Astrocyte of the cerebellum (primary cell): Measurements from ENCODE around the gene ULK4.

Experiments
- DNase-seq: peaks from one replicate; pipeline ENCODE4 v3.0.0-alpha.2; 2011; ENCODE audit warnings: low read depth
- H3K4me3 ChIP-seq: 2 replicates; pipeline ENCODE4 v1.5.1; 2011; ENCODE audit warnings: mild to moderate bottlenecking, low read depth, low read length, moderate library complexity
- in situ Hi-C: cut with HindIII; loops from 2 replicates; pipeline ENCODE4 v1.10.0; 2017; ENCODE audit warnings: low sequenced_read_pairs
- TF ChIP-seq, protein P1 (sequence below): IDR thresholded peaks from 2 replicates; pipeline ENCODE4 v1.5.1; 2012; ENCODE audit warnings: low read length, low read depth, moderate library complexity, mild to moderate bottlenecking; ENCODE audit errors: missing control alignments

ULK4 gene

DNA sequence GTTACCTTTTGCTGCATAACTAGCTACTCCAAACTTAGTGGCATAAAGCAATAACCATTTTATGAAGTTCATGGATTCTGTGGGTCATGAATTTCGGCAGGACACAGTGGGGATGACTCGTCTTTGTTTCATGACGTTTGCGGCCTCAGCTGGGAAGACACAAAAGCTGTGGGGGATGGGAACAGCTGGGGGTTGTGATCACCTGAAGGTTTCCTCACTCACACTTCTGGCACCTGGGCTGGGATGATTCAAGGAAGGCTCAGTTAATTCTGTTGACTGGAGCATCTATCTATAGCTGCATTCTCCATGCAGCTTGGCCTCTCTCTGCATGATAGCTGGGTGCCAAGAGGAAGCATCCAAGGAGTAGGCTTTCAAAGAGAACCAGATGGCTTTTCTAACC, 332.8 kb downstream of the ULK4 start:
- TF ChIP-seq, protein P1, sequence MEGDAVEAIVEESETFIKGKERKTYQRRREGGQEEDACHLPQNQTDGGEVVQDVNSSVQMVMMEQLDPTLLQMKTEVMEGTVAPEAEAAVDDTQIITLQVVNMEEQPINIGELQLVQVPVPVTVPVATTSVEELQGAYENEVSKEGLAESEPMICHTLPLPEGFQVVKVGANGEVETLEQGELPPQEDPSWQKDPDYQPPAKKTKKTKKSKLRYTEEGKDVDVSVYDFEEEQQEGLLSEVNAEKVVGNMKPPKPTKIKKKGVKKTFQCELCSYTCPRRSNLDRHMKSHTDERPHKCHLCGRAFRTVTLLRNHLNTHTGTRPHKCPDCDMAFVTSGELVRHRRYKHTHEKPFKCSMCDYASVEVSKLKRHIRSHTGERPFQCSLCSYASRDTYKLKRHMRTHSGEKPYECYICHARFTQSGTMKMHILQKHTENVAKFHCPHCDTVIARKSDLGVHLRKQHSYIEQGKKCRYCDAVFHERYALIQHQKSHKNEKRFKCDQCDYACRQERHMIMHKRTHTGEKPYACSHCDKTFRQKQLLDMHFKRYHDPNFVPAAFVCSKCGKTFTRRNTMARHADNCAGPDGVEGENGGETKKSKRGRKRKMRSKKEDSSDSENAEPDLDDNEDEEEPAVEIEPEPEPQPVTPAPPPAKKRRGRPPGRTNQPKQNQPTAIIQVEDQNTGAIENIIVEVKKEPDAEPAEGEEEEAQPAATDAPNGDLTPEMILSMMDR = no peak
- no peak for DNase-seq
- no peak overlapping the region for H3K4me3 ChIP-seq
- in situ Hi-C loops = no loop called here

DNA sequence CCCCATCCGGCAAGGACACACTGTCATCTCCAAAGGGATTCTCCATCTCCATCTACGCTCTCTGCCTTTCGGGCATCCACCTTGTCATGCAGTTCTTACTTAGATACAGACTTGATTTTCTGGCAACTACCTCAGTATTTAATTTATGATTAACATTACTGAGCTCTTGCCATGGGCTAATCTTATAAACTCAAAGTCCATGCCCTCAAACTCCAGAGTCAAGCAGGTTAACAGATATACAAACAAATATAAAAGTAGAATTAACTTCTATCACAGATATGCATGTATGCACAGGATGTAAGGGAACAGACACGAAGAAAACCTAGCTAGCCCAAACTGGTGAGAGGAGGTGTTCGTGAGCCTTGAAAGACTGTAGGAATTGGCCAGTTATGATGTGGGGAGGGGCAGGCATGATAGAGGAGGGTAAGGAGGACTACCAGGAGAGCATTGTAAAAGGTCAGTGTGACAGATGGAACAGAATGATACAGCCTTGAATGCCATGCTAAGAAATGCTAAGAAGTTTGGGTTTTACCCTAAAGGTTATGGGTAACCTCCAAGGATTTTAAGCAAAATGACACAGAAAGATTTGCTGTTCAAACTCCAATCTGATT, 334.3 kb downstream of the ULK4 start:
- H3K4me3 ChIP-seq = no peak overlapping the region
- in situ Hi-C loops = no loop called here
- no peak for DNase-seq
- TF ChIP-seq, protein P1 = no peak

DNA sequence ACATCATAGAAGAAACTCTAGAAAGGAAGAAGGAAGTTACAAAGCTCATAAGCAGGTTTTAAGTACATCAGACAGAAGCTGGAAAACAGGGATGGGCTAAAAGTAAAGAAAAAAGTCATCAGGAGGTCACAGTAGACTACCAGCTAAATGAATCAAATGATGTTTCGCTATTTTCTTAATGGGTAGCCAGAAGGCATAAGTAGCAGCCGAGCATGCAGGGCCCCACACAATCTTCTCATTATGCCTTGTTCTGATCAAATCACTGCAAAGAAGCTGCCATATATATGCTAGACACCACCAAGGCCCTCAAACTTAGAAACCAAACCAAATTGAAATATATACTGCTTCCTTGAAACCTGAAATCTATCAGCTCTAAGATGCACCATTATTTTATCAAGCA, 349.1 kb downstream of the ULK4 start:
- in situ Hi-C loops = no loop called here
- H3K4me3 ChIP-seq = no peak overlapping the region
- no peak for DNase-seq
- TF ChIP-seq, protein P1 = no peak

DNA sequence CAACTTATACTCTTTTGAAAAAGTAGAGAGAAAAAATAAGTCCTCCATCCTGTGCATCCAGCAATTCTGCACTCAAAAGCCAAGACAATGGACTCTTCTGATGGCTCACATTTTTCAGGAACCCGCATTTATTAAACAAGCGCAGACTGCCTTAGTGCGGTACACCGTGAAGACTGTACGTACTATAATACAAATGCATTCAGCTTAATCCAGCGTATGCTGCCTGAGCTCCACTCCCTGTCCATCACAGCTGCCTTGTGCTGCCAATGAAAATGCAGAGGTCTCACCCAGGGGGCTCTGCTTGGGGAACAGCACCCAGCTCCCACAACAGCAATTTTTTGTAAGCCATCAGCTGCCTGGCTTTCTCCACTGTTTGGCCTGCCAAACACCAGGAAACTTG, 350.9 kb downstream of the ULK4 start:
- TF ChIP-seq, protein P1 = no peak
- in situ Hi-C loops = no loop called here
- no peak for DNase-seq
- no peak overlapping the region for H3K4me3 ChIP-seq

DNA sequence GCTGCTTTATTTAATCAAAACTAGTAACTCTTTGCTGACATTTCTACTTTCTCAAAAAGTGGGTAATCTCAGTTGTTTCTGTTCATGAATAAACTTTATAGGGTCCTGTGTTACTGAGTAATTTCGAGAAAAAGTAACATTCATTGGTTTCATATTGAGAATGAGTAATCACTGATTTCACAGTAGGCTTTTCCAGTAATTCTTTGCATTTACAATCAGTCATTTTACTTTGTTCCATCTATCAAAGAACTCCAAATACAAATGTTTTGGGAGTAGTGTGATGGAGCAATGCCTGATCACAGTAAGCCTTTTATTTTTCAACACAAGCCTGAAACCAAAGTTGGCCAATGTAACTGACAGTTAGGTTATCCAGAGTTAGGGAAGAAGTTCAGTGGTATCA, 353.6 kb downstream of the ULK4 start:
- H3K4me3 ChIP-seq = no peak overlapping the region
- no peak for DNase-seq
- in situ Hi-C loops = no loop called here
- TF ChIP-seq, protein P1 = no peak

DNA sequence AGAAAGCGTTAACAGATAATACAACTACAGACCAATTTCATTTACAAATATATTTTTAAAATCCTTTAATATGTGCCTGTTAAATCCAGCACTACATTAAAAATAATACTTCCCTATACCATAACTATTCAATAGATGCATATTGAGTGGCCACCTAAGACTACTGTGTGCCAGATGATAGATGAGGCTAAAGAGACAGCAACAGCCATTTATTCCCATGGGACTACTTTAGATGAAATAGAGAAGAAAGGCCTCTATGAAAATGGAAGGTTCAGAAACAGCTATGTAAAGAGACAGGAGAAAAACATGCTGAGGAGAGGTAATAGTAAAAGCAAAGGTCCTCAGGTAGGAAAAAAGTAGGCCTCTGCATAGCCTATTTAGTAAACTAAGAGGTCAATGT, 358.1 kb downstream of the ULK4 start:
- TF ChIP-seq, protein P1 = no peak
- DNase-seq = no peak
- no peak overlapping the region for H3K4me3 ChIP-seq
- in situ Hi-C loops = no loop called here
